ENCODE results near the gene SLMAP. TPM values are rescaled to one million over a fixed set of nuclear protein-coding genes. Genes with fewer than 3 reads are reported as not detected.

SLMAP gene
- total and polyA plus RNA-seq, 2 of the 13 experiments (the other 11 are each of a cell fraction or from before 2014, with no cell fraction given) = 24.0 to 48.3 TPM

DNA sequence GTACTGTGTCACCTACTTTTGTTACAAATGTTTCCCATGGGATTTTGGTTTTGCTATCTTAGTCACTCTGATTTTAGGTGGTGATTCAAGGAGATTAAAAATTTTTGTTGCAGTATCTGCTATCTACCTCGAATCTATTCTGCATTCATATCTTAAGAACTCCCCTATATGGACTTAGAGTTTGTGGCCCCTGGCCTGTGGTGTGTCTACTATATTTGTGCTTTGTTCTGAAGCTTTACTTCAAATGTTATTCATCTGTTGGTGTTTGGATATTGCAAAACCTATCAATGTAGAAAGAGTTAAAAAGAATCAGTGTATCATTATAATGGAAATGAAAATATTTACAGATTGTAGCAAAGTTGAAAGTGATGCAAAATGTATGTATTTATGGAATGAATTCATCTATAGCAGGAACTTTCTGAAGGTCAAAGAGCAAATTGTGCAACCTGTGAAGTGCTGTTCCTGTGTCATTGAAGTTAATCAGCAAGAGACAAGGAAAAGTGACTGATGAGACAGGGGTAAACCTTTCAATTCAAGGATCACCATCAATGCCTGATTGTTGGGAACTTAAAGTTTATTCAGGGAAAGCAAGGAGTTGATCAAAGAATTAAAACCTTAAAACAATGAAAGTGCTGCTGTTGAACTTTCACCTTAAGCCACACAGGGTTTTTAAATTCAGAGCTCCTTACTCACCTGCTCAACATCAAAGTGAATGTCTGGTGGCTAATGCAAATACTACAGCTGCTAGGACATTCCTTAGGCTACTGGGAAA lies 71.0 kb downstream of the SLMAP start (continued):
- TF ChIP-seq, protein P1, sequence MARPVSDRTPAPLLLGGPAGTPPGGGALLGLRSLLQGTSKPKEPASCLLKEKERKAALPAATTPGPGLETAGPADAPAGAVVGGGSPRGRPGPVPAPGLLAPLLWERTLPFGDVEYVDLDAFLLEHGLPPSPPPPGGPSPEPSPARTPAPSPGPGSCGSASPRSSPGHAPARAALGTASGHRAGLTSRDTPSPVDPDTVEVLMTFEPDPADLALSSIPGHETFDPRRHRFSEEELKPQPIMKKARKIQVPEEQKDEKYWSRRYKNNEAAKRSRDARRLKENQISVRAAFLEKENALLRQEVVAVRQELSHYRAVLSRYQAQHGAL (CRISPR knock-in tag; IDR thresholded peaks at IDR 0.05; ENCODE audit: not compliant biosample characterization) = no peak
- TF ChIP-seq ZNF343 (CRISPR knock-in tag; IDR thresholded peaks at IDR 0.05) (no peak), CREB1 (IDR thresholded peaks at IDR 0.05) (no peak), CREB1 (CRISPR knock-in tag; IDR thresholded peaks at IDR 0.05) (no peak), CBFB (CRISPR knock-in tag; IDR thresholded peaks at IDR 0.05) (no peak), RELA (CRISPR knock-in tag; IDR thresholded peaks at IDR 0.05) (no peak), TEAD2 (CRISPR knock-in tag; IDR thresholded peaks at IDR 0.05) (no peak), DPF2 (CRISPR knock-in tag; IDR thresholded peaks at IDR 0.05; ENCODE audit: borderline replicate concordance, low read depth) (0 out of 2 replicates have a peak, but pooled peaks have one; percentile 75), NCOR1 (IDR thresholded peaks at IDR 0.05; ENCODE audit: borderline replicate concordance, low read length) (peak; percentile 96), ZNF431 (CRISPR knock-in tag; IDR thresholded peaks at IDR 0.05; ENCODE audit: borderline replicate concordance, low read depth) (no peak), ZBTB38 (CRISPR knock-in tag; IDR thresholded peaks at IDR 0.05) (no peak), ASH2L (IDR thresholded peaks at IDR 0.05; ENCODE audit: insufficient read length, low read depth, low read length) (peak; percentile 88), AKAP8 (CRISPR knock-in tag; IDR thresholded peaks at IDR 0.05) (no peak)
- TF ChIP-seq, protein P2, sequence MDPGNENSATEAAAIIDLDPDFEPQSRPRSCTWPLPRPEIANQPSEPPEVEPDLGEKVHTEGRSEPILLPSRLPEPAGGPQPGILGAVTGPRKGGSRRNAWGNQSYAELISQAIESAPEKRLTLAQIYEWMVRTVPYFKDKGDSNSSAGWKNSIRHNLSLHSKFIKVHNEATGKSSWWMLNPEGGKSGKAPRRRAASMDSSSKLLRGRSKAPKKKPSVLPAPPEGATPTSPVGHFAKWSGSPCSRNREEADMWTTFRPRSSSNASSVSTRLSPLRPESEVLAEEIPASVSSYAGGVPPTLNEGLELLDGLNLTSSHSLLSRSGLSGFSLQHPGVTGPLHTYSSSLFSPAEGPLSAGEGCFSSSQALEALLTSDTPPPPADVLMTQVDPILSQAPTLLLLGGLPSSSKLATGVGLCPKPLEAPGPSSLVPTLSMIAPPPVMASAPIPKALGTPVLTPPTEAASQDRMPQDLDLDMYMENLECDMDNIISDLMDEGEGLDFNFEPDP (CRISPR knock-in tag; conservative IDR thresholded peaks at IDR 0.05) = no peak
- TF ChIP-seq, protein P3, sequence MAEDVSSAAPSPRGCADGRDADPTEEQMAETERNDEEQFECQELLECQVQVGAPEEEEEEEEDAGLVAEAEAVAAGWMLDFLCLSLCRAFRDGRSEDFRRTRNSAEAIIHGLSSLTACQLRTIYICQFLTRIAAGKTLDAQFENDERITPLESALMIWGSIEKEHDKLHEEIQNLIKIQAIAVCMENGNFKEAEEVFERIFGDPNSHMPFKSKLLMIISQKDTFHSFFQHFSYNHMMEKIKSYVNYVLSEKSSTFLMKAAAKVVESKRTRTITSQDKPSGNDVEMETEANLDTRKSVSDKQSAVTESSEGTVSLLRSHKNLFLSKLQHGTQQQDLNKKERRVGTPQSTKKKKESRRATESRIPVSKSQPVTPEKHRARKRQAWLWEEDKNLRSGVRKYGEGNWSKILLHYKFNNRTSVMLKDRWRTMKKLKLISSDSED (CRISPR knock-in tag; IDR thresholded peaks at IDR 0.05) = no peak
- TF ChIP-seq, protein P4, sequence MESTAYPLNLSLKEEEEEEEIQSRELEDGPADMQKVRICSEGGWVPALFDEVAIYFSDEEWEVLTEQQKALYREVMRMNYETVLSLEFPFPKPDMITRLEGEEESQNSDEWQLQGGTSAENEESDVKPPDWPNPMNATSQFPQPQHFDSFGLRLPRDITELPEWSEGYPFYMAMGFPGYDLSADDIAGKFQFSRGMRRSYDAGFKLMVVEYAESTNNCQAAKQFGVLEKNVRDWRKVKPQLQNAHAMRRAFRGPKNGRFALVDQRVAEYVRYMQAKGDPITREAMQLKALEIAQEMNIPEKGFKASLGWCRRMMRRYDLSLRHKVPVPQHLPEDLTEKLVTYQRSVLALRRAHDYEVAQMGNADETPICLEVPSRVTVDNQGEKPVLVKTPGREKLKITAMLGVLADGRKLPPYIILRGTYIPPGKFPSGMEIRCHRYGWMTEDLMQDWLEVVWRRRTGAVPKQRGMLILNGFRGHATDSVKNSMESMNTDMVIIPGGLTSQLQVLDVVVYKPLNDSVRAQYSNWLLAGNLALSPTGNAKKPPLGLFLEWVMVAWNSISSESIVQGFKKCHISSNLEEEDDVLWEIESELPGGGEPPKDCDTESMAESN (CRISPR knock-in tag; conservative IDR thresholded peaks at IDR 0.05) = no peak
- TF ChIP-seq, protein P5, sequence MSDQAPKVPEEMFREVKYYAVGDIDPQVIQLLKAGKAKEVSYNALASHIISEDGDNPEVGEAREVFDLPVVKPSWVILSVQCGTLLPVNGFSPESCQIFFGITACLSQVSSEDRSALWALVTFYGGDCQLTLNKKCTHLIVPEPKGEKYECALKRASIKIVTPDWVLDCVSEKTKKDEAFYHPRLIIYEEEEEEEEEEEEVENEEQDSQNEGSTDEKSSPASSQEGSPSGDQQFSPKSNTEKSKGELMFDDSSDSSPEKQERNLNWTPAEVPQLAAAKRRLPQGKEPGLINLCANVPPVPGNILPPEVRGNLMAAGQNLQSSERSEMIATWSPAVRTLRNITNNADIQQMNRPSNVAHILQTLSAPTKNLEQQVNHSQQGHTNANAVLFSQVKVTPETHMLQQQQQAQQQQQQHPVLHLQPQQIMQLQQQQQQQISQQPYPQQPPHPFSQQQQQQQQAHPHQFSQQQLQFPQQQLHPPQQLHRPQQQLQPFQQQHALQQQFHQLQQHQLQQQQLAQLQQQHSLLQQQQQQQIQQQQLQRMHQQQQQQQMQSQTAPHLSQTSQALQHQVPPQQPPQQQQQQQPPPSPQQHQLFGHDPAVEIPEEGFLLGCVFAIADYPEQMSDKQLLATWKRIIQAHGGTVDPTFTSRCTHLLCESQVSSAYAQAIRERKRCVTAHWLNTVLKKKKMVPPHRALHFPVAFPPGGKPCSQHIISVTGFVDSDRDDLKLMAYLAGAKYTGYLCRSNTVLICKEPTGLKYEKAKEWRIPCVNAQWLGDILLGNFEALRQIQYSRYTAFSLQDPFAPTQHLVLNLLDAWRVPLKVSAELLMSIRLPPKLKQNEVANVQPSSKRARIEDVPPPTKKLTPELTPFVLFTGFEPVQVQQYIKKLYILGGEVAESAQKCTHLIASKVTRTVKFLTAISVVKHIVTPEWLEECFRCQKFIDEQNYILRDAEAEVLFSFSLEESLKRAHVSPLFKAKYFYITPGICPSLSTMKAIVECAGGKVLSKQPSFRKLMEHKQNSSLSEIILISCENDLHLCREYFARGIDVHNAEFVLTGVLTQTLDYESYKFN (CRISPR knock-in tag; conservative IDR thresholded peaks at IDR 0.05) = peak; percentile 76
